Sigmoid colon (tissue), 7 donors: ENCODE measurements around the gene SCOC. TPM values are rescaled to one million over a fixed set of nuclear protein-coding genes. Genes with fewer than 3 reads are reported as not detected.
A peak's percentile ranks its signal among the peaks of the same experiment; 100 is the strongest.

Experiments
- DNase-seq: peaks from one replicate; pipeline ENCODE4 v3.0.0-alpha.2; 2019
- H3K27ac ChIP-seq, 4 donors: fragments of 200-600 bp; sonication (generic); one replicate each; pipeline ENCODE4 v1.5.1; 2016 to 2019; ENCODE audit warnings: mild to moderate bottlenecking in 1 of 4
- H3K27me3 ChIP-seq, 3 donors: fragments of 200-600 bp; sonication (generic); one replicate each; pipeline ENCODE4 v1.5.1; 2019; ENCODE audit warnings: mild to moderate bottlenecking in 1 of 3
- H3K36me3 ChIP-seq, 4 donors: fragments of 200-600 bp; sonication (generic); one replicate each; pipeline ENCODE4 v1.5.1; 2016 to 2019
- H3K4me1 ChIP-seq, 4 donors: fragments of 200-600 bp; sonication (generic); one replicate each; pipeline ENCODE4 v1.5.1; 2017 to 2019
- H3K4me3 ChIP-seq, 4 donors: fragments of 200-600 bp; sonication (generic); one replicate each; pipeline ENCODE4 v1.5.1; 2017 to 2019; ENCODE audit warnings: mild to moderate bottlenecking in 2 of 4, moderate library complexity in 1 of 4
- H3K9me3 ChIP-seq, 4 donors: fragments of 200-600 bp in 3 of 4; sonication (generic) in 3 of 4; one replicate each; pipeline versions ENCODE4 v1.5.1 to v1.6.1; 2013 to 2019
- CTCF ChIP-seq, 4 experiments: fragments of 450-650 bp in 3 of 4; fragments of 200-600 bp in 1 of 4; IDR thresholded peaks; one replicate each; pipeline ENCODE4 v1.5.1; 2016 to 2019; ENCODE audit warnings: antibody characterized with exemption in 4 of 4, mild to moderate bottlenecking in 3 of 4, moderate library complexity in 2 of 4
- EP300 ChIP-seq, 4 donors: sonication (generic); formaldehyde crosslinking; IDR thresholded peaks; one replicate each; pipeline ENCODE4 v1.6.1; 2017; ENCODE audit warnings: antibody characterized with exemption in 4 of 4
- POLR2A ChIP-seq, 2 donors: fragments of 450-650 bp; IDR thresholded peaks; one replicate each; pipeline ENCODE4 v1.6.1; 2016; ENCODE audit warnings: antibody characterized with exemption in 2 of 2, mild to moderate bottlenecking in 2 of 2, moderate library complexity in 2 of 2
- POLR2AphosphoS5 ChIP-seq, 4 donors: sonication (generic); formaldehyde crosslinking; IDR thresholded peaks; one replicate each; pipeline ENCODE4 v1.6.1; 2017; ENCODE audit warnings: antibody characterized with exemption in 4 of 4
- WGBS, 2 donors: extraction: QIAGEN DNeasy Blood & Tissue Kit; methylation state at CpG; one replicate each; pipeline ENCODE4 v1.1.7; 2013; 5-methylcytosine and 5-hydroxymethylcytosine counted together
- intact Hi-C: fragments of 100-400 bp; cut with DNase I; formaldehyde crosslinking; loops from one replicate; pipeline ENCODE4 v1.15.1; 2023
- polyA plus RNA-seq, 3 donors: library from polyadenylated mRNA; stranded (reverse); fragments of 200-250 nt; gene quantifications; one replicate each; pipeline ENCODE4 v1.2.3, GENCODE V29; 2013
- total RNA-seq, 4 donors: library from RNA; depleted of rRNA; stranded (reverse); fragments of >200 nt; gene quantifications; one replicate each; pipeline ENCODE4 v1.1.0, GENCODE V29; 2016
- donor health status: healthy with polysubstance abuse.
- donor health status: Bipolar disorder and iron deficiency.
- donor health status: healthy.

The SCOC gene
- total and polyA plus RNA-seq, 7 donors: 51.8 to 159 (median 73.5) TPM

DNA sequence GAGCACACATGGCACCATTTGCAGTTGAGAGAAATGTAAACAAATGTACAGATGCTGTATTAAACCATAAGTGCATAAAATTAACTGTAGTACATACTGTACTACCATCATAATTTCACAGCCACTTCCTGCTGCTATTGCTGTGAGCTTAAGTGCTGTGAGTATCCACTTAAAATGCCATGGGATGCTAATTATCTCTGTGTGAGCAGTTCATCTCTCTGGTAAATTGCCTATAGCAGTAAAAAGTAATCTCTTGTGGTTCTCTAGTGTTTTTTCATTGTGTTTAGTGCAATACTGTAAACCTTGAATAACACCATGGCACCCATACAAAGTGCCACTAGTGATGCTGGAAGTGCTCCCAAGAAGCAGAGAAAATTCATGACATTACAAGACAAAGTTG is 9.9 kb upstream of the SCOC start:
- no peaks in the 10 kb centered on the region for H3K9me3 ChIP-seq
- no peak for TF ChIP-seq CTCF (IDR thresholded peaks at IDR 0.05)
- no peak for TF ChIP-seq POLR2A (IDR thresholded peaks at IDR 0.05)
- no peaks in the 10 kb centered on the region for H3K4me1 ChIP-seq
- intact Hi-C loops: loop anchor here (5.0 kb wide), 1 partner anchor 489 kb away; no protein-coding TSS in a partner anchor
- no peak overlapping the region for H3K4me3 ChIP-seq
- no peaks in the 10 kb centered on the region for H3K27me3 ChIP-seq
- no peak overlapping the region for H3K27ac ChIP-seq
- H3K36me3 ChIP-seq: no peaks in the 10 kb centered on the region
- no peak for DNase-seq

GRCh38 chr4:140367738-140368137 is 5.7 kb upstream of the SCOC start:
- Histone ChIP-seq H3K9me3 (no peaks in the 10 kb centered on the region), H3K4me3 (no peak overlapping the region), H3K36me3 (no peaks in the 10 kb centered on the region), H3K27ac (no peak overlapping the region), H3K4me1 (peaks cover 0 to 6% (median 3%) of the 10 kb centered on the region in 4 donors), H3K27me3 (no peaks in the 10 kb centered on the region)
- TF ChIP-seq CTCF (IDR thresholded peaks at IDR 0.05): no peak
- no peak for TF ChIP-seq EP300 (IDR thresholded peaks at IDR 0.05)
- 85 to 90% methylated on average over 2 of the region's 2 CpGs for WGBS, 2 donors
- DNase-seq: no peak
- intact Hi-C loops: no loop called here

DNA sequence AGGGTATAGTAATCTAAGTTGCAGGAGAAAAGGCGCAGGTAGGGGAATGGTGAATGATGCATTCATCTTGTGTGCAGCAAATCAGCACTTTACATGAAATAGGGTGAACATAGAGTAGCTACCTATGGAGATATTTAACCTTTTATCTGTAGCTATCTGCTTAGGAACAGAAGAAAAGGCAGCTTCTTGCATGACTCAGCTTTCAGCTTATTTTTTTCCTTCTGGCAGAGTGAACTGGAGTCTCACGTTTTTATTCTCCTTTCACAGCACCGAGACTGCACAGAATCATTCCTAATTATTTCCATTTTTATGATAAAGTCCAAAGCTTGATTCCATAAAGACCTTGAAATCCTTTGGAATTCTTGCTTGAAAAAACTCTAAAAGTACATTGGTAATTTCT is 4.8 kb upstream of the SCOC start:
- no peak for TF ChIP-seq POLR2AphosphoS5 (IDR thresholded peaks at IDR 0.05)
- no peak for TF ChIP-seq EP300 (IDR thresholded peaks at IDR 0.05)
- TF ChIP-seq POLR2A (IDR thresholded peaks at IDR 0.05): no peak
- no peak for TF ChIP-seq CTCF (IDR thresholded peaks at IDR 0.05)
- Histone ChIP-seq H3K36me3 (no peaks in the 10 kb centered on the region), H3K4me3 (no peak overlapping the region), H3K4me1 (peaks cover 0 to 6% (median 3%) of the 10 kb centered on the region in 4 donors), H3K9me3 (no peaks in the 10 kb centered on the region), H3K27me3 (no peaks in the 10 kb centered on the region), H3K27ac (no peak overlapping the region)
- intact Hi-C loops: no loop called here
- WGBS, 2 donors: 86 to 93% methylated on average over 3 of the region's 3 CpGs
- DNase-seq: no peak

DNA sequence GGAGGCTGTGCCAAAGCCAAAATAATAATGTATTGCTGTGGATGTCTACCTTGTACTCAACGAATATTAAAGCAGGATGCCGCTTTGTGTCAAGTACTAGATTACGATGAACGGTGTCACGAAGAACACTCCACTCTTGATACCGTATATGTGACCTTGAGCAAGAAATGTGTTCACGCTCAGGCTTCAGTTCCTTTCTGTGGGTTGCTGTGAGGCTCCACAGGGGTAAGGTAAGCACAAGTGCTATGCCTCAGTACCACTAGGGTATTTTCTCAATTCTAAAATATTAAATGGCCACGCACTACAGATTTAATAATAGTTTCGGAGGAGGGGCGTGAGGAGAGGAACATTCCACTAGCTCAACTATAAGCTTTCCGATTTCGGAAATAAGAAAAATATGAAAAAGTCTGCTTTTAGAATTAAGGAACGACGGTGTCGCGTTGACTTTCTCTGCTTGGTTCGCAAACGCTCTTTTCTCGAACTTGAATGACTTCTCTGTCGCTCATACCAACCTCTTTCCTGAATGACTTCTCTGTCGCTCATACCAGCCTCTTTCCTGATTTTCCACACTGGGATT is 607 bp upstream of the SCOC start:
- Histone ChIP-seq H3K4me3 (peak overlapping the region; percentile 43 to 93 (median 84)), H3K4me1 (peaks cover 0 to 43% (median 28%) of the 10 kb centered on the region in 4 donors), H3K27me3 (no peaks in the 10 kb centered on the region), H3K27ac (peak overlapping the region; percentile 83 to 97 (median 96)), H3K9me3 (no peaks in the 10 kb centered on the region), H3K36me3 (no peaks in the 10 kb centered on the region)
- no peak for DNase-seq
- 1 to 2% methylated on average over 21 of the region's 21 CpGs for WGBS, 2 donors
- TF ChIP-seq CTCF (IDR thresholded peaks at IDR 0.05) (peak; percentile 37 to 63 (median 48)), POLR2A (IDR thresholded peaks at IDR 0.05) (no peak), POLR2AphosphoS5 (IDR thresholded peaks at IDR 0.05) (no peak)
- intact Hi-C loops: loop anchor here (5.0 to 10.0 kb wide), 4 partner anchors 149 to 818 kb away; partner anchors contain the start of genes ELMOD2, RNF150 and SETD7

DNA sequence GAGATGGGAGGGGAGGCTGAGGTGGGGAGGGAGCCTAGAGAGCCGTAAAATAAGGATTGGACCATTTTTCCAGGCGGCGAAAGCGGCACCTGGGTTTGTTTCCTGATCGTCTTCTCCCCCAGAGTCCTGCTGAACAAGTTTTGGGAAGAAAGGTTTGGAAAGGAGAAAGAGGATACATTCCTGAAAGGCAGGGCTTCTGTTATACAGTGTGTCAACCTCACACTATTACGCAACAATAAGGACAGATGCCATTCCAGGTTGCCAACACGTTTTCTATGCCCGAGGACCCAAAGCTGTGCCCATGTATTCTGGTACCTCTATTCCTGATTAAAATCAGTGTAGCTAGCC is 658 bp downstream of the SCOC start:
- no peak for TF ChIP-seq POLR2AphosphoS5 (IDR thresholded peaks at IDR 0.05)
- TF ChIP-seq EP300 (IDR thresholded peaks at IDR 0.05): no peak
- TF ChIP-seq CTCF (IDR thresholded peaks at IDR 0.05): no peak
- TF ChIP-seq POLR2A (IDR thresholded peaks at IDR 0.05): no peak
- Histone ChIP-seq H3K27ac (peak overlapping the region; percentile 93 to 97 (median 96)), H3K36me3 (no peaks in the 10 kb centered on the region), H3K4me3 (peak overlapping the region; percentile 72 to 93 (median 84)), H3K27me3 (no peaks in the 10 kb centered on the region), H3K4me1 (peaks cover 0 to 48% (median 28%) of the 10 kb centered on the region in 4 donors), H3K9me3 (no peaks in the 10 kb centered on the region)
- no peak for DNase-seq
- intact Hi-C loops: loop anchor here (2.0 to 10.0 kb wide), 5 partner anchors 53 to 819 kb away; partner anchors contain the start of genes CLGN, ELMOD2, RNF150 and SETD7
- WGBS, 2 donors: 3 to 8% methylated on average over 8 of the region's 8 CpGs
